HepG2 (cell line): ENCODE measurements around the gene FOXK2. TPM values are rescaled to one million over a fixed set of nuclear protein-coding genes. Genes with fewer than 3 reads are reported as not detected.

Experiments used
- BCL3 ChIP-seq: sonication (generic); formaldehyde crosslinking; IDR thresholded peaks from 2 replicates; pipeline ENCODE4 v1.5.1; 2020; ENCODE audit warnings: mild to moderate bottlenecking, missing genetic modification reagents, moderate library complexity
- EP300 ChIP-seq, 3 experiments: sonication (generic) in 1 of 3; formaldehyde crosslinking in 1 of 3; IDR thresholded peaks; 2 replicates each; pipeline versions ENCODE4 v1.5.1 to v1.6.1; 2011 to 2020; ENCODE audit warnings: low read depth in 2 of 3, low read length in 2 of 3, borderline replicate concordance in 1 of 3, improper control_type of control experiment in 1 of 3, mild to moderate bottlenecking in 1 of 3, missing genetic modification reagents in 1 of 3, moderate library complexity in 1 of 3
- FOXJ3 ChIP-seq: sonication (generic); formaldehyde crosslinking; IDR thresholded peaks from 2 replicates; pipeline ENCODE4 v1.4.0; 2020; ENCODE audit warnings: missing genetic modification reagents, mild to moderate bottlenecking, borderline replicate concordance
- FOXO1 ChIP-seq: sonication (generic); formaldehyde crosslinking; IDR thresholded peaks from 2 replicates; pipeline ENCODE4 v1.4.0; 2020; ENCODE audit warnings: missing genetic modification reagents
- HNF4A ChIP-seq: sonication (generic); formaldehyde crosslinking; IDR thresholded peaks from 2 replicates; pipeline ENCODE4 v1.4.0; 2020; ENCODE audit warnings: missing genetic modification reagents
- POLR2AphosphoS2 ChIP-seq: IDR thresholded peaks from 2 replicates; pipeline ENCODE4 v1.6.1; 2011; ENCODE audit warnings: low read depth, low read length, improper control_type of control experiment
- SALL2 ChIP-seq: sonication (generic); formaldehyde crosslinking; IDR thresholded peaks from 2 replicates; pipeline ENCODE4 v1.8.1; 2023; ENCODE audit warnings: mild to moderate bottlenecking, missing genetic modification reagents, inconsistent platforms
- TRIM24 ChIP-seq: sonication (generic); formaldehyde crosslinking; IDR thresholded peaks from 2 replicates; pipeline ENCODE4 v1.8.0; 2022; ENCODE audit warnings: mild to moderate bottlenecking, missing genetic modification reagents
- ZBTB10 ChIP-seq: sonication (generic); formaldehyde crosslinking; IDR thresholded peaks from 2 replicates; pipeline ENCODE4 v1.4.0; 2020; ENCODE audit warnings: missing genetic modification reagents, borderline replicate concordance
- ZBTB38 ChIP-seq: sonication (generic); formaldehyde crosslinking; IDR thresholded peaks from 2 replicates; pipeline ENCODE4 v1.5.1; 2020; ENCODE audit warnings: mild to moderate bottlenecking, missing genetic modification reagents
- ZBTB42 ChIP-seq: sonication (generic); formaldehyde crosslinking; IDR thresholded peaks from 2 replicates; pipeline ENCODE4 v1.5.0; 2020; ENCODE audit warnings: mild to moderate bottlenecking, missing genetic modification reagents
- ZBTB7A ChIP-seq: sonication (generic); formaldehyde crosslinking; IDR thresholded peaks from 2 replicates; pipeline ENCODE4 v1.8.0; 2022; ENCODE audit warnings: mild to moderate bottlenecking, missing genetic modification reagents
- ZNF317 ChIP-seq: sonication (generic); formaldehyde crosslinking; IDR thresholded peaks from 2 replicates; pipeline ENCODE4 v1.5.0; 2020; ENCODE audit warnings: mild to moderate bottlenecking, missing genetic modification reagents
- ZNF547 ChIP-seq: sonication (generic); formaldehyde crosslinking; IDR thresholded peaks from 2 replicates; pipeline ENCODE4 v1.5.1; 2020; ENCODE audit warnings: mild to moderate bottlenecking, missing genetic modification reagents
- ZNF646 ChIP-seq: sonication (generic); formaldehyde crosslinking; IDR thresholded peaks from 2 replicates; pipeline ENCODE4 v1.9.0; 2021; ENCODE audit warnings: mild to moderate bottlenecking, missing genetic modification reagents
- polyA plus RNA-seq, 8 experiments: library from polyadenylated mRNA; depleted of rRNA in 3 of 8; stranded (reverse) in 7 of 8; unstranded in 1 of 8; fragments of >200 nt; fragmentation: Illumina TruSeq in 4 of 8; extraction: Trizol in 4 of 8; gene quantifications; 2 replicates each; pipeline versions ENCODE4 v1.2.1 to v1.2.3, GENCODE V29; 2011 to 2016; ENCODE audit warnings: low read depth in 4 of 8, missing spikeins in 1 of 8, mixed read lengths in 1 of 8; ENCODE audit not compliant: insufficient read depth in 1 of 8
- total RNA-seq, 5 experiments: library from RNA; depleted of rRNA; stranded (reverse); fragments of >200 nt; fragmentation: Illumina TruSeq; extraction: Trizol; gene quantifications; 2 replicates each; pipeline ENCODE4 v1.2.3, GENCODE V29; 2016; ENCODE audit warnings: low read depth in 1 of 5

Gene FOXK2
- total and polyA plus RNA-seq, 2 of the 13 experiments (the other 11 are each of a cell fraction or from before 2014, with no cell fraction given) = 67.1 to 67.2 TPM

- no peak for TF ChIP-seq BCL3 (CRISPR knock-in tag)
- 0 out of 2 replicates have a peak, but pooled peaks have one; percentile 45 for TF ChIP-seq ZNF317 (CRISPR knock-in tag)
- no peak for TF ChIP-seq ZBTB7A (CRISPR knock-in tag)
- no peak for TF ChIP-seq TRIM24 (CRISPR knock-in tag)
- 0 out of 4 replicates have a peak, but pooled peaks of 1 of the 2 experiments have one; percentile 4 for TF ChIP-seq EP300 (IDR thresholded peaks at IDR 0.05; ENCODE audit: low read depth in 2 of 2, low read length in 2 of 2)
- no peak for TF ChIP-seq EP300 (CRISPR knock-in tag; IDR thresholded peaks at IDR 0.05; ENCODE audit: borderline replicate concordance)
- 0 out of 2 replicates have a peak, but pooled peaks have one; percentile 3 for TF ChIP-seq FOXO1 (CRISPR knock-in tag)
- TF ChIP-seq ZNF547 (CRISPR knock-in tag) = 0 out of 2 replicates have a peak, but pooled peaks have one; percentile 38
- TF ChIP-seq ZBTB38 (CRISPR knock-in tag) = peak; percentile 51; the same call in 1 of the 2 replicates
- TF ChIP-seq ZNF646 (CRISPR knock-in tag) = 0 out of 2 replicates have a peak, but pooled peaks have one; percentile 46
- peak; percentile 76; the same call in 1 of the 2 replicates for TF ChIP-seq SALL2 (CRISPR knock-in tag)
- peak; percentile 54 for TF ChIP-seq HNF4A (CRISPR knock-in tag)
- TF ChIP-seq ZBTB10 (CRISPR knock-in tag) = 0 out of 2 replicates have a peak, but pooled peaks have one; percentile 44
- no peak for TF ChIP-seq POLR2AphosphoS2
- peak; percentile 30; the same call in 1 of the 2 replicates for TF ChIP-seq FOXJ3 (CRISPR knock-in tag)
- TF ChIP-seq ZBTB42 (CRISPR knock-in tag) = no peak
Observed at GRCh38 chr17:82551779-82552457, 32.4 kb downstream of the FOXK2 start (continued).
